ENCODE measurements around the gene SNAP47.

GRCh38 chr1:227747382-227747781 is 12.1 kb downstream of the SNAP47 start:
- TF ChIP-seq CTCF (IDR thresholded peaks at IDR 0.05) (no peak), EZH2phosphoT487 (IDR thresholded peaks at IDR 0.05) (no peak), EZH2 (IDR thresholded peaks at IDR 0.05) (no peak)
